Natural killer cell treated with Interleukin-12 subunit alpha and Interleukin-12 subunit beta and Interleukin-15 and Interleukin-18, amount 100 ng/mL, for 72 hours (primary cell): Measurements from ENCODE around the gene NCAN. TPM values are rescaled to one million over a fixed set of nuclear protein-coding genes. Genes with fewer than 3 reads are reported as not detected.

ENCODE experiments used
- ATAC-seq, 2 donors: fragments of 150-1000 bp; cut with Tn5 transposase in 1 of 2; sonication (Bioruptor Pico), chemical (Tn5 transposase) in 1 of 2; 2 replicates each; pipeline ENCODE4 v1.10.0; 2021
- DNase-seq: peaks from one replicate; pipeline ENCODE4 v3.0.0; 2022; ENCODE audit warnings: low spot score
- H3K27ac Mint-ChIP-seq, 2 donors: 1 replicate in 1 of 2; 2 replicates in 1 of 2; pipeline ENCODE4 v1.8.0; 2022; ENCODE audit warnings: mixed read lengths in 2 of 2, mild to moderate bottlenecking in 1 of 2, moderate library complexity in 1 of 2
- H3K27me3 Mint-ChIP-seq, 2 donors: 1 replicate in 1 of 2; 2 replicates in 1 of 2; pipeline ENCODE4 v1.8.0; 2022; ENCODE audit warnings: mixed read lengths in 2 of 2
- H3K36me3 Mint-ChIP-seq: one replicate; pipeline ENCODE4 v1.8.0; 2022; ENCODE audit warnings: mixed read lengths
- H3K4me1 Mint-ChIP-seq, 2 donors: 1 replicate in 1 of 2; 2 replicates in 1 of 2; pipeline ENCODE4 v1.8.0; 2022; ENCODE audit warnings: low read depth in 2 of 2, mixed read lengths in 2 of 2, mild to moderate bottlenecking in 1 of 2
- H3K4me3 Mint-ChIP-seq: one replicate; pipeline ENCODE4 v1.8.0; 2022; ENCODE audit warnings: mixed read lengths
- H3K9me3 Mint-ChIP-seq: 2 replicates; pipeline ENCODE4 v1.8.0; 2022; ENCODE audit warnings: mixed read lengths
- total RNA-seq, 2 donors: library from RNA; stranded (reverse); gene quantifications; one replicate each; pipeline ENCODE4 v1.2.3, GENCODE V29; 2022

Gene NCAN
- total RNA-seq, 2 donors from 2014 or later = not detected

DNA sequence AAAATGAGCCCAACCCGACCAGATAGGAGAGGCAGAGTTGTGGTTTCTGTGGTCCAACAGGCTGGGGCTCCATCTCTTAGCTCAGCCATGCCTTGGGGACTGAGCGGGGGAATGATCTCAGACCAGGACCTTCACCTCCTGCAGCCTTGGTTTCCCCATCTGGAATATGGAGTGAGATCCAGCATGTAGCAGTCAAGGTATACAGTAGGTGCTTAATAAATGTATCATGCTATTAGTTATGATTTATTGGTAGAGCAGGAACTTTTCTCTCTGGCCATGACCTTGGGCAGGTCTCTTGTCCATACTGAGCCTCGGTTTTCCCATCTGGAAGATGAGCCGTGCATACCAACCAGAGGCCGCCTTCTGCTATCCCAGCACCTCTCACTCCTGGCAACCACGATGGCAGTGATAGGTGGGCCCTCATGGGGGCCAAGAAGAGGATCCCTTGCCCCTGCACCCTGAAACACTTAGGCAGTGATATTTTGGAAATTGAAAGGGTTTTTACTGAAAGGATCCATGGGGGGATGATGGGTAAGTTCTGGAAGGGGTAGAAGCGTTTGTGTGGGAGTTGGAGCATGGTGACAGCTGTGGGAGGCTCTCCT lies 52.2 kb downstream of the NCAN start:
- Mint-ChIP-seq H3K27ac (no peak overlapping the region), H3K27me3 (peaks cover 20 to 24% of the 10 kb centered on the region in 2 donors), H3K9me3 (no peaks in the 10 kb centered on the region), H3K4me3 (no peak overlapping the region), H3K36me3 (no peaks in the 10 kb centered on the region), H3K4me1 (peaks cover 8% of the 10 kb centered on the region in 2 donors)
- ATAC-seq (no peak), DNase-seq (no peak)

- H3K4me1 Mint-ChIP-seq = peaks cover 2 to 7% of the 10 kb centered on the region in 2 donors
- no peak overlapping the region for H3K4me3 Mint-ChIP-seq
- DNase-seq (peak; percentile 44), ATAC-seq (no peak)
- no peaks in the 10 kb centered on the region for H3K36me3 Mint-ChIP-seq
- H3K27me3 Mint-ChIP-seq = peaks cover 7 to 12% of the 10 kb centered on the region in 2 donors
- no peak overlapping the region for H3K27ac Mint-ChIP-seq
- H3K9me3 Mint-ChIP-seq = no peaks in the 10 kb centered on the region
These were observed 55.5 kb downstream of the NCAN start for GRCh38 chr19:19267305-19267704.

- no peaks in the 10 kb centered on the region for H3K9me3 Mint-ChIP-seq
- ATAC-seq (no peak), DNase-seq (peak; percentile 38)
- no peaks in the 10 kb centered on the region for H3K36me3 Mint-ChIP-seq
- H3K4me3 Mint-ChIP-seq = no peak overlapping the region
- peaks cover 5 to 14% of the 10 kb centered on the region in 2 donors for H3K27me3 Mint-ChIP-seq
- H3K4me1 Mint-ChIP-seq = peaks cover 0 to 11% of the 10 kb centered on the region in 2 donors
- no peak overlapping the region for H3K27ac Mint-ChIP-seq
These were observed 57.0 kb downstream of the NCAN start for GRCh38 chr19:19268453-19269385.

DNA sequence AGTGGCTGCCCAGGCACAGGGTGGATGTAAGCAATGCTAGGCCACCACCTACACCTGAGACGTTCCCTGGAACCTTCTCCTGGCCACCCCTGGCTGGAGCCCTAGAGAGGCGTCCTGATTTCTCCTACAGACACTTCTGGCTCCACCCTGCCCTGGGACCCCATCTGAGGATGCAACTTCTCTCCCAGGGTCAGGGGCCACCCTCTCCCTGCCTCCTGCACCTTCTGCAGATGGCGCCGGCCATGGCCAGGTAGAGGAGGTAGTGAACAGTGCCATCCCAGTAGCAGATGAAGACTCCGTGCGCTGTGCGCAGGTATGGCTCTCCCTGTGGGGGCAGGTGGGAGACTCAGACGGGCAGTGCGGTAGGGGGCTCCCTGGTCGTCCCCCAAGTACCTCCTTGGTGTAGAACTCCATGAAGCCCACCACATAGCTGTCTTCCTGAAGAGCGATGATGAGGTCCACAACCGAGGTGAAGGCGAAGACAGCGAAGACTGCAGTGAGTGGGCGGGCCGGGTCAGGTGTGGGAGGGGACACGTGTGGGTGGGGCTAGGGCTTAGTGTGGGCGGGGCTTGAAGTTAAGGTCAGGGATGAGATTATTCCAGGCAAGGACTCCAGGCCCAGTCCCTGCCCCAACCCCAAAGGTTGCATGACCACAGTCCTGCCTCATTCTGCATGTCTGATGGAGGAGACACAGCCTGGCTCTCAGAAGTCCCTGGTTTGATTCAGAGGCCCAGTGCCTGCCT lies 58.4 kb downstream of the NCAN start:
- Mint-ChIP-seq H3K4me3 (no peak overlapping the region), H3K27ac (no peak overlapping the region), H3K9me3 (no peaks in the 10 kb centered on the region), H3K4me1 (peaks cover 0 to 11% of the 10 kb centered on the region in 2 donors), H3K36me3 (no peaks in the 10 kb centered on the region), H3K27me3 (peaks cover 9 to 15% of the 10 kb centered on the region in 2 donors)
- DNase-seq (peak; percentile 41), ATAC-seq (no peak)

DNA sequence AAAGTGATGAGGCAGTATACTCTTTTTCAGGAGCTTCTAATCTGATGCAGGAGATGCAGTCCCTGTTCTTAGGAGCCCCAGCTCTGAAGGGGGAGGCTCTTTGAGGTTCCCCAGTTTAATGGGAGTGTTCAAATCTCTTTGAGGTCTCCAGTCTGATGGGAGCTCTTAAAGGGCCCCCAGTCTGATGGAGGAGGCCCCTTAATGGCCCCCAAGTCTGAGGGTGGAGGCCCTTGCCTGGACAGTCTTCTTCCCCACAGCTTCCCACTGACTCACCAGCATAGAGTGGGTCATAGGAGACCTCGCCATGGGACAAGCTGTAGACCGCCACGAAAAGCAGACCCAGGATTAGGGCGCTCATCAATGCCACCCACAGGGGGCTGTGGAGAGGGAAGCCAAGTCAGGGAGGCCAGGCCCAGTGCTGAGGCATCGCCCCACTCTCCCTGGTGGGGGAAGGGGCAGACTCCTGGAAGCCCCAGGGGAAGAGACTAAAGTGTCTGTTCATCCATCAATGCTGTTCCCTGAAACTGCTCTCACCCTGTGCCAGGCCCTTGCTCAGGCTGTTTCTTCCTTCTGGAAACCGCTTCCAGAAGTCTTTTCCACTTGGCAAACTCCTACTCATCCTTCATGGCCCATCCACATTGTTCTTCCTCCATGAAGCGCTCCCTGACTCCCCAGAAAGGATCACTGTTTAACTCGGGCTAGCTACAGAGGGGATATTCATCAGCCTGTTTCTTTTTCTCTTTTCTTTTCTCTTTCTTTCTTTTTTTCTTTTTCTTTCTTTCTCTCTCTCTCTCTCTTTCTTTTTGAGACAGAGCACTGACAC lies 59.2 kb downstream of the NCAN start:
- ATAC-seq = no peak
- Mint-ChIP-seq H3K36me3 (no peaks in the 10 kb centered on the region), H3K27ac (no peak overlapping the region), H3K4me1 (peaks cover 0 to 11% of the 10 kb centered on the region in 2 donors), H3K27me3 (peaks cover 9 to 15% of the 10 kb centered on the region in 2 donors), H3K4me3 (no peak overlapping the region), H3K9me3 (no peaks in the 10 kb centered on the region)
- peak; percentile 37 for DNase-seq

GRCh38 chr19:19271828-19272599 lies 60.3 kb downstream of the NCAN start:
- H3K9me3 Mint-ChIP-seq = no peaks in the 10 kb centered on the region
- no peak for ATAC-seq
- H3K27ac Mint-ChIP-seq = no peak overlapping the region
- no peak overlapping the region for H3K4me3 Mint-ChIP-seq
- peaks cover 9 to 15% of the 10 kb centered on the region in 2 donors for H3K27me3 Mint-ChIP-seq
- H3K36me3 Mint-ChIP-seq = no peaks in the 10 kb centered on the region
- no peak for DNase-seq
- H3K4me1 Mint-ChIP-seq = peaks cover 0 to 11% of the 10 kb centered on the region in 2 donors

- Mint-ChIP-seq H3K9me3 (no peaks in the 10 kb centered on the region), H3K27ac (no peak overlapping the region), H3K36me3 (no peaks in the 10 kb centered on the region), H3K27me3 (peaks cover 9 to 15% of the 10 kb centered on the region in 2 donors), H3K4me1 (peaks cover 0 to 10% of the 10 kb centered on the region in 2 donors), H3K4me3 (no peak overlapping the region)
- ATAC-seq = no peak
- no peak for DNase-seq
These were observed 62.4 kb downstream of the NCAN start for GRCh38 chr19:19274146-19274545.

GRCh38 chr19:19274716-19275565 lies 63.2 kb downstream of the NCAN start:
- Mint-ChIP-seq H3K27me3 (peaks cover 9 to 15% of the 10 kb centered on the region in 2 donors), H3K4me3 (no peak overlapping the region), H3K36me3 (no peaks in the 10 kb centered on the region), H3K9me3 (no peaks in the 10 kb centered on the region), H3K4me1 (peaks cover 0 to 8% of the 10 kb centered on the region in 2 donors), H3K27ac (no peak overlapping the region)
- no peak for DNase-seq
- ATAC-seq = no peak

- Mint-ChIP-seq H3K9me3 (no peaks in the 10 kb centered on the region), H3K4me3 (no peak overlapping the region), H3K27ac (no peak overlapping the region), H3K4me1 (peaks cover 0 to 8% of the 10 kb centered on the region in 2 donors), H3K36me3 (no peaks in the 10 kb centered on the region), H3K27me3 (peaks cover 9 to 15% of the 10 kb centered on the region in 2 donors)
- no peak for DNase-seq
- ATAC-seq = no peak
These were observed 64.6 kb downstream of the NCAN start for GRCh38 chr19:19276386-19276785.

DNA sequence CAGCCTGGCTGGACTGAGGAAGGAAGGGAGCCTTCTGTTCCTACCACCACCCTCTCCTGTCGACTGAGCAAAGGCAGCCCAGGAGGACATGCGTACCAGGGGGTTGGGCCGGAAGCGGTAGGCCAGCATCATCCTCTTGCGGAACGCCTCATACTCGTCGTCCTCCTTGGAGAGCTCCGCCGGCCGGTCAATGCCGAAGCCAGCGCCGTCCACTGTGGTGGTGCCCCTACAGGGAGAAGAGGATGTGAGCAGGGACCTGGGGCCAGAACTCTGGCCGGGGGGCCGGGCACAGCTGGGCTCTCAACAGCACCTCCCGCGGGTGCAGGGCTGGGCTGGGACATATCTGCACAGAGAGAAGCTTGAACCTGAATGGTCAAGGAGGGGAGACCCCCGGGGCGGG lies 65.1 kb downstream of the NCAN start:
- peaks cover 0 to 8% of the 10 kb centered on the region in 2 donors for H3K4me1 Mint-ChIP-seq
- ATAC-seq = no peak
- H3K27ac Mint-ChIP-seq = no peak overlapping the region
- no peaks in the 10 kb centered on the region for H3K36me3 Mint-ChIP-seq
- DNase-seq = no peak
- no peaks in the 10 kb centered on the region for H3K9me3 Mint-ChIP-seq
- peaks cover 9 to 15% of the 10 kb centered on the region in 2 donors for H3K27me3 Mint-ChIP-seq
- H3K4me3 Mint-ChIP-seq = no peak overlapping the region

DNA sequence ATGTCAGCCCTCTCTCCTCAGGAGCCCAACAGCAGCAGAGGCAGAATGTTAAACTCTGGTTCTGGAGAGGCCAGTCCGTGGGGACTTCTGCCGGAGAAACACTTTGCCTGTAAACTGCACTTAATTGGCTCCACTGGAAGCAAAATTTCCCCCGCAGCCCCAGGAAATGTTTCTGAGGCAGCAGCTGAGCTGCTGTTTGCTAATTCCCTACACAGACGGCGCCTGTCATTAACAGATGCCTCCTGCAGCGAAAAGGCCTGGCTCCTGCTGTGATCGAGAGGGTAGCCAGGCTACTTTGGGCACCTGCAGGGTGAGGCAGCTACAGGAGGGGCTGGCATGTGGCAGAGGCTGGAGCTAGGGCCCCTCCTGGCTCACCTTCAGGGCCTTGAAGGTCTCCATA lies 66.6 kb downstream of the NCAN start:
- H3K27me3 Mint-ChIP-seq = peaks cover 8% of the 10 kb centered on the region in 2 donors
- H3K27ac Mint-ChIP-seq = no peak overlapping the region
- H3K36me3 Mint-ChIP-seq = no peaks in the 10 kb centered on the region
- DNase-seq (no peak), ATAC-seq (no peak)
- H3K9me3 Mint-ChIP-seq = no peaks in the 10 kb centered on the region
- no peak overlapping the region for H3K4me3 Mint-ChIP-seq
- peaks cover 0 to 4% of the 10 kb centered on the region in 2 donors for H3K4me1 Mint-ChIP-seq

DNA sequence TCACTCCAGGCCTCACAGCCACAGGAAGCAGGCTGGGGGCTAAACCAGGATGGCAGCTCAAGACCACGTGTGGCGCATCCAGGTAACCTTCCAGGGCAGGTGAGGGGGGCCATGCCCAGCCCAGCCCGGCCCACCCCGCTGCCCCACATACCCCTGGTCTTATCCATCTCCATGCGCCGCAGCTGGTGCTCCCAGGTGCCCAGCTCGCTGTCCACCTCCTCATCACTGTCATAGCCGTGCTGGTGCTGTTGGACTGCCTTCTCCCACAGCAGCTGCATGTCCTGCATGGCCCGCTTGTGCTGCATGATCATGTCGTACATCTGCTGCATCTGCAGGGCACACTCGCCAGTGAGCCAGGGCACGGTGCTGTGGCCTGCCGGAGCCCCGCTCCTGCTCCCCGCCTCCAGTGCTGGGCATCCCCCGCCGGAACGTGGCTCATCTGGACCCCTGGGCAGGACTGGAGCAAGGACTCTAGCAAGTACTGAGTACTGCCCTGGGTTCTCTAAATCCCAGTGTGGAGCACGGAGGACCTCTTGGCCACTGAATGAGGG lies 67.4 kb downstream of the NCAN start:
- peaks cover 0 to under 1% of the 10 kb centered on the region in 2 donors for H3K27me3 Mint-ChIP-seq
- no peaks in the 10 kb centered on the region for H3K9me3 Mint-ChIP-seq
- DNase-seq (no peak), ATAC-seq (no peak)
- no peak overlapping the region for H3K27ac Mint-ChIP-seq
- no peaks in the 10 kb centered on the region for H3K4me1 Mint-ChIP-seq
- no peak overlapping the region for H3K4me3 Mint-ChIP-seq
- peaks cover 4% of the 10 kb centered on the region for H3K36me3 Mint-ChIP-seq
